MCF 10A (cell line): ENCODE measurements around the gene VWA7. TPM values are rescaled to one million over a fixed set of nuclear protein-coding genes. Genes with fewer than 3 reads are reported as not detected.

Experiments
- BruUV-seq: library from RNA; stranded (reverse); fragments of 400-500 nt; replicated peaks from 2 replicates; lab custom pipeline; 2021; lab: Mats Ljungman, UMichigan
- CTCF ChIA-PET: fragments of 300-600 bp; sonication (Branson Sonifier 250); formaldehyde crosslinking; extraction: SDS; loops from one replicate; lab custom pipeline; 2021; ENCODE audit warnings: antibody characterized with exemption, inconsistent platforms; lab: Yijun Ruan, JAX
- POLR2A ChIA-PET: fragments of 300-600, 350-650 bp; sonication (Branson Sonifier 250); formaldehyde crosslinking; extraction: SDS; loops from one replicate; lab custom pipeline; 2020; ENCODE audit warnings: antibody characterized with exemption, inconsistent platforms; lab: Yijun Ruan, JAX
- DNase-seq: peaks from one replicate; pipeline ENCODE4 v3.0.0-alpha.2; 2018; ENCODE audit not compliant: unreplicated experiment
- H3K27ac Mint-ChIP-seq: one replicate; pipeline ENCODE4 v1.8.0; 2022; ENCODE audit warnings: mild to moderate bottlenecking, low read depth, mixed read lengths; ENCODE audit not compliant: unreplicated experiment
- H3K27me3 Mint-ChIP-seq: one replicate; pipeline ENCODE4 v1.8.0; 2022; ENCODE audit warnings: mixed read lengths; ENCODE audit not compliant: insufficient read depth, unreplicated experiment
- H3K36me3 Mint-ChIP-seq: one replicate; pipeline ENCODE4 v1.8.0; 2022; ENCODE audit warnings: mild to moderate bottlenecking, moderate library complexity, mixed read lengths; ENCODE audit not compliant: insufficient read depth, unreplicated experiment
- H3K4me1 Mint-ChIP-seq: one replicate; pipeline ENCODE4 v1.8.0; 2022; ENCODE audit warnings: mixed read lengths; ENCODE audit not compliant: insufficient read depth, unreplicated experiment
- H3K4me3 Mint-ChIP-seq: one replicate; pipeline ENCODE4 v1.8.0; 2022; ENCODE audit warnings: mild to moderate bottlenecking, moderate library complexity, mixed read lengths; ENCODE audit not compliant: unreplicated experiment
- H3K9me3 Mint-ChIP-seq: one replicate; pipeline ENCODE4 v1.8.0; 2022; ENCODE audit warnings: mixed read lengths; ENCODE audit not compliant: unreplicated experiment
- CTCF ChIP-seq: fragments of 200-600 bp; IDR thresholded peaks from one replicate; pipeline ENCODE4 v1.8.0; 2022; ENCODE audit warnings: antibody characterized with exemption, mild to moderate bottlenecking; ENCODE audit not compliant: unreplicated experiment
- intact Hi-C: fragments of 100-400 bp; cut with micrococcal nuclease; formaldehyde crosslinking; loops from 2 replicates; pipeline ENCODE4 v1.14.1; 2022
- total RNA-seq: library from RNA; stranded (reverse); gene quantifications from 2 replicates; pipeline ENCODE4 v1.2.3, GENCODE V29; 2022

The VWA7 gene
- total RNA-seq, 1 experiment from 2014 or later: 2.0 TPM

- CTCF ChIA-PET: interaction anchor here (0.5 to 2.0 kb wide), 10 partner anchors 9 to 60 kb away, joined by 3 to 9 read pairs (median 4); partner anchors contain the start of gene MSH5
- H3K27ac Mint-ChIP-seq: no peak overlapping the region
- no peaks in the 10 kb centered on the region for H3K27me3 Mint-ChIP-seq
- no peak for TF ChIP-seq CTCF
- BruUV-seq: no TSS peak
- H3K9me3 Mint-ChIP-seq: no peaks in the 10 kb centered on the region
- POLR2A ChIA-PET: interaction anchor here (1.1 to 2.0 kb wide), 6 partner anchors 14 to 52 kb away, joined by 3 to 14 read pairs (median 6); partner anchors contain the start of genes HSPA1A, HSPA1L, LSM2 and MSH5
- no peak for DNase-seq
- peaks cover 31% of the 10 kb centered on the region for H3K4me1 Mint-ChIP-seq
- no peak overlapping the region for H3K4me3 Mint-ChIP-seq
- intact Hi-C loops: no loop called here
- H3K36me3 Mint-ChIP-seq: peaks cover 67% of the 10 kb centered on the region
Observed at GRCh38 chr6:31792090-31792374, 14.9 kb upstream of the VWA7 start.

GRCh38 chr6:31791324-31792089, 14.4 kb upstream of the VWA7 start:
- H3K4me3 Mint-ChIP-seq: peak overlapping the region; percentile 45
- peak; percentile 46 for DNase-seq
- H3K27ac Mint-ChIP-seq: no peak overlapping the region
- H3K9me3 Mint-ChIP-seq: no peaks in the 10 kb centered on the region
- ChIA-PET CTCF (interaction anchor here (0.5 to 2.0 kb wide), 22 partner anchors 10 to 165 kb away, joined by 3 to 10 read pairs (median 4); partner anchors contain the start of genes ABHD16A, MSH5 and VWA7), POLR2A (interaction anchor here (0.6 to 2.0 kb wide), 13 partner anchors 14 to 244 kb away, joined by 3 to 14 read pairs (median 5); partner anchors contain the start of genes DDAH2, HSPA1A, HSPA1B and HSPA1L)
- TF ChIP-seq CTCF: peak; percentile 55
- H3K36me3 Mint-ChIP-seq: peaks cover 73% of the 10 kb centered on the region
- no TSS peak for BruUV-seq
- peaks cover 31% of the 10 kb centered on the region for H3K4me1 Mint-ChIP-seq
- H3K27me3 Mint-ChIP-seq: no peaks in the 10 kb centered on the region
- intact Hi-C loops: loop anchor here (1.0 kb wide), 1 partner anchor 14 kb away; the partner anchor contains the start of gene VWA7

GRCh38 chr6:31785475-31785874, 8.3 kb upstream of the VWA7 start:
- Mint-ChIP-seq H3K27me3 (no peaks in the 10 kb centered on the region), H3K27ac (no peak overlapping the region), H3K4me3 (no peak overlapping the region), H3K36me3 (peaks cover 74% of the 10 kb centered on the region), H3K4me1 (peaks cover 1% of the 10 kb centered on the region), H3K9me3 (no peaks in the 10 kb centered on the region)
- ChIA-PET CTCF (interaction anchor here (0.6 to 1.3 kb wide), 8 partner anchors 10 to 1188 kb away, joined by 3 to 4 read pairs (median 4); partner anchors contain the start of gene VARS1), POLR2A (interaction anchor here (0.5 to 1.5 kb wide), 7 partner anchors 10 to 1671 kb away, joined by 3 to 6 read pairs (median 3); partner anchors contain the start of genes LSM2 and VARS1)
- DNase-seq: no peak
- no TSS peak for BruUV-seq
- intact Hi-C loops: no loop called here
- no peak for TF ChIP-seq CTCF
